Smooth muscle cell (in vitro differentiated cells): ENCODE data around the gene RGS16. TPM values are rescaled to one million over a fixed set of nuclear protein-coding genes. Genes with fewer than 3 reads are reported as not detected.

Experiments
- DNase-seq: peaks from one replicate; lab custom pipeline; 2025; ENCODE audit not compliant: unreplicated experiment; lab: John Stamatoyannopoulos, UW
- H2AFZ ChIP-seq: fragments of 200-600 bp; sonication (generic); 2 replicates; pipeline ENCODE4 v1.6.0; 2016; ENCODE audit warnings: antibody characterized with exemption, low read depth, mild to moderate bottlenecking
- H3F3A ChIP-seq: fragments of 200-600 bp; sonication (generic); 2 replicates; pipeline ENCODE4 v1.6.0; 2017; ENCODE audit warnings: antibody characterized with exemption, low read depth
- H3K27ac ChIP-seq: fragments of 200-600 bp; sonication (generic); 2 replicates; pipeline ENCODE4 v1.5.1; 2016; ENCODE audit warnings: low read depth, mild to moderate bottlenecking
- H3K27me3 ChIP-seq: fragments of 200-600 bp; sonication (generic); 2 replicates; pipeline ENCODE4 v1.6.1; 2016; ENCODE audit warnings: low read depth, mild to moderate bottlenecking
- H3K36me3 ChIP-seq: fragments of 200-600 bp; sonication (generic); 2 replicates; pipeline ENCODE4 v1.5.1; 2016; ENCODE audit warnings: low read depth
- H3K4me1 ChIP-seq: fragments of 200-600 bp; sonication (generic); 2 replicates; pipeline ENCODE4 v1.5.1; 2016; ENCODE audit warnings: low read depth
- H3K4me2 ChIP-seq: fragments of 200-600 bp; sonication (generic); 2 replicates; pipeline ENCODE4 v1.6.0; 2016; ENCODE audit warnings: mild to moderate bottlenecking
- H3K4me3 ChIP-seq: fragments of 200-600 bp; sonication (generic); 2 replicates; pipeline ENCODE4 v1.5.1; 2016; ENCODE audit warnings: mild to moderate bottlenecking
- H3K79me2 ChIP-seq: fragments of 200-600 bp; sonication (generic); 2 replicates; pipeline ENCODE4 v1.6.0; 2016; ENCODE audit warnings: low read depth, mild to moderate bottlenecking
- H3K9ac ChIP-seq: fragments of 200-600 bp; sonication (generic); 2 replicates; pipeline ENCODE4 v1.6.0; 2016; ENCODE audit warnings: low read depth
- H3K9me3 ChIP-seq: fragments of 200-600 bp; sonication (generic); replicated peaks from 2 replicates; pipeline ENCODE4 v1.5.1; 2016; ENCODE audit warnings: low read depth
- H4K20me1 ChIP-seq: fragments of 200-600 bp; sonication (generic); 2 replicates; pipeline ENCODE4 v1.6.0; 2016; ENCODE audit warnings: low read depth
- WGBS: methylation state at CpG from one replicate; pipeline ENCODE4 v1.1.7; 2016; ENCODE audit warnings: low lambda C conversion rate; 5-methylcytosine and 5-hydroxymethylcytosine counted together
- polyA plus RNA-seq: library from polyadenylated mRNA; unstranded; fragments of >200 nt; fragmentation: Nextera tagmentation; extraction: Ambion mirVana; gene quantifications from 2 replicates; pipeline ENCODE4 v1.2.1, GENCODE V29; 2016
- total RNA-seq: library from RNA; depleted of rRNA; stranded (reverse); fragments of >200 nt; gene quantifications from 2 replicates; pipeline ENCODE4 v1.2.3, GENCODE V29; 2014
- TF ChIP-seq, protein P1 (sequence below): fragments of 200-600 bp; sonication (generic); IDR thresholded peaks from 2 replicates; pipeline ENCODE4 v1.5.1; 2017; ENCODE audit warnings: borderline replicate concordance, mild to moderate bottlenecking, antibody characterized with exemption; ENCODE audit not compliant: insufficient read depth, poor library complexity, severe bottlenecking

The RGS16 gene
- total and polyA plus RNA-seq, 2 experiments from 2014 or later = 2.9 to 9.9 TPM

GRCh38 chr1:182628657-182629056, 24.5 kb upstream of the RGS16 start:
- H3K4me1 ChIP-seq = peaks cover 27% of the 10 kb centered on the region
- no peak overlapping the region for H3K4me2 ChIP-seq
- DNase-seq = no peak
- WGBS = 100% methylated on average over 1 of the region's 1 CpG
- no peaks in the 10 kb centered on the region for H4K20me1 ChIP-seq
- H3F3A ChIP-seq = peaks cover 4% of the 10 kb centered on the region
- no peaks in the 10 kb centered on the region for H3K9me3 ChIP-seq
- H3K9ac ChIP-seq = no peak overlapping the region
- no peak overlapping the region for H3K4me3 ChIP-seq
- no peaks in the 10 kb centered on the region for H3K27me3 ChIP-seq
- no peak overlapping the region for H2AFZ ChIP-seq
- TF ChIP-seq, protein P1, sequence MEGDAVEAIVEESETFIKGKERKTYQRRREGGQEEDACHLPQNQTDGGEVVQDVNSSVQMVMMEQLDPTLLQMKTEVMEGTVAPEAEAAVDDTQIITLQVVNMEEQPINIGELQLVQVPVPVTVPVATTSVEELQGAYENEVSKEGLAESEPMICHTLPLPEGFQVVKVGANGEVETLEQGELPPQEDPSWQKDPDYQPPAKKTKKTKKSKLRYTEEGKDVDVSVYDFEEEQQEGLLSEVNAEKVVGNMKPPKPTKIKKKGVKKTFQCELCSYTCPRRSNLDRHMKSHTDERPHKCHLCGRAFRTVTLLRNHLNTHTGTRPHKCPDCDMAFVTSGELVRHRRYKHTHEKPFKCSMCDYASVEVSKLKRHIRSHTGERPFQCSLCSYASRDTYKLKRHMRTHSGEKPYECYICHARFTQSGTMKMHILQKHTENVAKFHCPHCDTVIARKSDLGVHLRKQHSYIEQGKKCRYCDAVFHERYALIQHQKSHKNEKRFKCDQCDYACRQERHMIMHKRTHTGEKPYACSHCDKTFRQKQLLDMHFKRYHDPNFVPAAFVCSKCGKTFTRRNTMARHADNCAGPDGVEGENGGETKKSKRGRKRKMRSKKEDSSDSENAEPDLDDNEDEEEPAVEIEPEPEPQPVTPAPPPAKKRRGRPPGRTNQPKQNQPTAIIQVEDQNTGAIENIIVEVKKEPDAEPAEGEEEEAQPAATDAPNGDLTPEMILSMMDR = no peak
- H3K36me3 ChIP-seq = no peaks in the 10 kb centered on the region
- H3K27ac ChIP-seq = no peak overlapping the region
- H3K79me2 ChIP-seq = no peaks in the 10 kb centered on the region

- peaks cover 27% of the 10 kb centered on the region for H3K4me1 ChIP-seq
- DNase-seq = no peak
- no peaks in the 10 kb centered on the region for H3K9me3 ChIP-seq
- H2AFZ ChIP-seq = no peak overlapping the region
- H3K79me2 ChIP-seq = no peaks in the 10 kb centered on the region
- no peak overlapping the region for H3K27ac ChIP-seq
- no peak overlapping the region for H3K9ac ChIP-seq
- TF ChIP-seq, protein P1 = no peak
- no peaks in the 10 kb centered on the region for H3K27me3 ChIP-seq
- no peak overlapping the region for H3K4me3 ChIP-seq
- no peaks in the 10 kb centered on the region for H3K36me3 ChIP-seq
- no peaks in the 10 kb centered on the region for H4K20me1 ChIP-seq
- no peak overlapping the region for H3K4me2 ChIP-seq
- peaks cover 4% of the 10 kb centered on the region for H3F3A ChIP-seq
- 81% methylated on average over 2 of the region's 2 CpGs for WGBS
Measured at GRCh38 chr1:182627622-182628021, 23.4 kb upstream of the RGS16 start.

- H3K79me2 ChIP-seq = no peaks in the 10 kb centered on the region
- TF ChIP-seq, protein P1 = no peak
- H3K4me3 ChIP-seq = no peak overlapping the region
- peak overlapping the region; percentile 29 for H3K4me2 ChIP-seq
- peaks cover 4% of the 10 kb centered on the region for H3F3A ChIP-seq
- no peaks in the 10 kb centered on the region for H3K9me3 ChIP-seq
- peak overlapping the region; percentile 12 for H3K9ac ChIP-seq
- DNase-seq = no peak
- WGBS = 9% methylated on average over 1 of the region's 1 CpG
- no peaks in the 10 kb centered on the region for H3K36me3 ChIP-seq
- no peaks in the 10 kb centered on the region for H3K27me3 ChIP-seq
- no peaks in the 10 kb centered on the region for H4K20me1 ChIP-seq
- peaks cover 27% of the 10 kb centered on the region for H3K4me1 ChIP-seq
- peak overlapping the region; percentile 2 for H3K27ac ChIP-seq
- H2AFZ ChIP-seq = peak overlapping the region; percentile 31
Measured at GRCh38 chr1:182626527-182626926, 22.3 kb upstream of the RGS16 start.

DNA sequence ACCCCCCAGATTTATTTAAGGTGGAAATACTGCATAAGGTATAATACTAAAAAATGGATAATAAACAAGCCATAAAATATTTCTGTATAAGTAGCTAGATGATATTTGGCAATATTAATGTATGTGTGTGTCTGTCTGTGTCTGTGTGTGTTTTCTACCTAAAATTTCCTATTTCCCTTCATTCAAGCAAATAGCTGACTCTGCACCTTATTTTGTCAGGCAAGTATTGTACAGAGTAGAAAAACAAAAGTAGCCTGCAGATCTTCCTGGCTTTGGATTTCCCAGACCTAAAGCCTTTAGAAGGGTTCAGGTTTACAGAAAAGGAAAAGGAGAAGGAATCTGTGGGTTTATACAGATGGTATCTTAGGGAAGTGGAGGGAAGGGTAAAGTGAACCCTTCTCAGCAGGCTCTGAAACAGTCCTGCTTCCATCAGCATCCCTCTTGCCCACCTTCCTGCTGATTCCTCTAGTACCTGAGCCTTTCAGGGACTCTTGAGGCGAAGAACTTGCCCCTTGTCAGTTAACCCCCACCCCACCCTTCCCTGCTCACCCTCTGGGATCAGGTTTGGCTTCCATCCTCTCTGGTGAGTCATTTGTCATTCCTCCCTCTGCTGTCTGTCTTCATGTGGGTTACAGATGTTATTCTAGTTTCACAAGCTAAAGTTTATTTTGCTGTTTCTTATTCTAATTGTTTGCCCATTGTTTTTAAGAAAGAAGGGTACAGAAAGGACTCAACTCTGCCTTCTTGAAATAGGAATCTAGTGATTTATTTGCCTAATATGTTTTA, 21.7 kb upstream of the RGS16 start:
- Histone ChIP-seq H2AFZ (no peak overlapping the region), H3K27ac (peak overlapping the region; percentile 36), H3K4me2 (peak overlapping the region; percentile 29), H3K4me1 (peaks cover 23% of the 10 kb centered on the region), H3K36me3 (no peaks in the 10 kb centered on the region), H3K9me3 (no peaks in the 10 kb centered on the region), H3K9ac (no peak overlapping the region), H3K79me2 (no peaks in the 10 kb centered on the region), H4K20me1 (no peaks in the 10 kb centered on the region), H3K4me3 (no peak overlapping the region), H3K27me3 (no peaks in the 10 kb centered on the region), H3F3A (peaks cover 4% of the 10 kb centered on the region)
- 44% methylated on average over 1 of the region's 1 CpG for WGBS
- TF ChIP-seq, protein P1 = no peak
- no peak for DNase-seq
